ENCODE results near the gene SIGLEC6.

DNA sequence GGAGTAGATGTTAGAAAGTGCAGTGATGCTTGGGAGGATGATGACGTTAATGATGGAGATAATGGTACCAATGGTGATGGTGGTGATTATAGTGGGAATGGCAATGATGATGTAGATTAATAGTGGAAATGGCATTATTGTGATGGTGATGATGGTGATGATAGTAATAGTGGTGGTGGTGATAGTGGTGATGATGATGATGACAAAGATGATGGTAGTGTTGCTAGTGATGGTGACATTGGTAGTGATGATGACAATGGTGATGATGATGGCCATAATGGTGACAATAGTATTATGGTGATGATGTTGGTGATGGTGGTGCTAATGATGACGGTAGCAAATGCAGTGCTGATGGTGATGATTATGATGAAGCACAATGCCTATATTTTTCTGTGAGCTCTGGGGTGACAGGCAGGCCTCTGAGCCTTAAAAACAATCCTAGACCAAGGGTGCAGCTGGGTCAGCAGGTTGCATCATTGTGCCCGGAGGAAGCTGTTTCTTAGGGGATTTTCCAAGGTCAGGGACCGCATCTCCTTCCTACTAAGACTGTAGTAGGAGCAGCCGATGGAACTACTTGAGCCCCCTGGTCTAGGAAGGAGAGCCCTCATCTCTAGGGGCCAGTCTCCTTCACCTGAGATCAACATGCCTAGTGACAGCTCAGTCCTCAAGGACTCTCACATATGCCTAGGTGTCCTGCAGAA lies 45.4 kb downstream of the SIGLEC6 start:
- TF ChIP-seq CTCF (IDR thresholded peaks at IDR 0.05) (no peak), POLR2A (IDR thresholded peaks at IDR 0.05) (no peak)
